Right kidney (tissue), 1 donor: Measurements from ENCODE around the gene FLNC.

Experiments
- DNase-seq: peaks from one replicate; pipeline ENCODE4 v3.0.0-alpha.2; 2016

The FLNC gene

GRCh38 chr7:128878226-128879105 is 48.3 kb downstream of the FLNC start:
- no peak for DNase-seq

- no peak for DNase-seq
These were observed 49.3 kb downstream of the FLNC start for GRCh38 chr7:128879461-128879938.

DNA sequence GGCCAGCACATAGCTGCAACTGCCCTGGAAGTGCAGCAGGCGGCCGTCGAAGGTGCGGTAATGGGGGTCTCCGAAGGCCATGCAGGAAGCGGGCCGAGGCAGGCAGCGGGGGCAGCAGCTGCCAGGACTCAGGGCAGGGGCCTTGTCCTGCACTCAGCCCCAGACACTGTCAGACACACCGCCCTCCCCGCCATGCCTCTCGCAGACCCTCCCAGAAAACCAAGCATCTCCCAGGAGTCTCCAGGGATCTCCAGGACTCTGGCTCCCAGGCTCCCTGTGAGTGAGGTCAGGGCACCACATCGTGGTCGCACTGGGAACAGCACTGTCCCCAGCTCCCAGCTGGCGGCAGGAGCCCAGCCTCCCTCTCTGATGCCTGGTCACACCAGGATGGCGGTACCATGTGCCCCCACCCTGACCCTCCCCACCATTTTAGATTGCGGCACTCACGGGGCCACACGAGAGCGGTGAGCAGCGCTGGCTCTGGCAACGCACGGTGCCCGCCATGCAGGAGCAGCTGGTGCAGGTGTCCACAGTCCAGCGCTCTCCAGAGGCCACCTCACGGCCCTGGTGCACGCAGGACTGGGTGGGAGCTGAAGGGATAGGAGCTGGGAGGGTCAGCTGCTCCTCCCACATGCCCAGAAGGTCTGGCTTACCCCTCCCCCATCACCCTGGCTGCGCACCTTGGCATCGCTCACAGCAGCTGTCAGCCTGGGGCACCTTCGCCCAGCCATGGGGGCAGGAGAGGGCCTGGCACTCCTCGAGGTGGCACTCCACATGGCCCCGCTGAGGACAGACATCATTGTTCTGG is 49.9 kb downstream of the FLNC start:
- DNase-seq, result no peak

- DNase-seq, result no peak
These were observed 50.7 kb downstream of the FLNC start for GRCh38 chr7:128880791-128881457.

DNA sequence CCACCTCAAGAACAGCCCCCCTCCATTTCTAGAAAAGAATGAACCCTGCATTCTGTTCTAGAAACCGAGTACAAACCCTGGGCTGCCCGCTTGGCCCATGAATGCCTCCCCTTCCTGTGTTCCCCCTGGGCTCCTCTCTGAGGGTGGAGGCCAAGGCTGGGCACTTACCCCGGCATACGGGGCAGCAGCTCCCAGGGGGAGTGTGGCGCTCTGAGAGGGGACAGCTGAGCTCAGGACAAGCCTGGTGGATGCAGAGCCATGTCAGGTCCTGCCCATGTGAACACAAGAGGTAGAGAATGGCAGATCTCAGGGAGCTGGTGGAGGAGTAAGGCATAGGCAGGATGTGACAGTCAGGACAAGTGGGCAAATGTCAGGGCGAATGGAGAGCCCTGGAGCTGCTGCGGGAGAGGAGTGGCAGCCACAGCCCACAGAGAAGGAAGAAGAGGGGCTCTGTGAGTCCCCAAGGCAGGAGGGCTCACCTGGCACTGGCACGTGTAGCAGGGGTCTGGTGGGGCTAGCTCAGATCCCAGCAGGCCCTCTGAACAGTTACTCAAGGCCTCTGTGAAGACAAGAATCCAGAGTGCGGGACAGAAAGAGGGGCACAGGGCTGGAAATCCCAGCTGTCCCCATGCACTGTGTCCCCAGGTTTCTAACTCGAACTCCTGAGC is 51.4 kb downstream of the FLNC start:
- no peak for DNase-seq

DNA sequence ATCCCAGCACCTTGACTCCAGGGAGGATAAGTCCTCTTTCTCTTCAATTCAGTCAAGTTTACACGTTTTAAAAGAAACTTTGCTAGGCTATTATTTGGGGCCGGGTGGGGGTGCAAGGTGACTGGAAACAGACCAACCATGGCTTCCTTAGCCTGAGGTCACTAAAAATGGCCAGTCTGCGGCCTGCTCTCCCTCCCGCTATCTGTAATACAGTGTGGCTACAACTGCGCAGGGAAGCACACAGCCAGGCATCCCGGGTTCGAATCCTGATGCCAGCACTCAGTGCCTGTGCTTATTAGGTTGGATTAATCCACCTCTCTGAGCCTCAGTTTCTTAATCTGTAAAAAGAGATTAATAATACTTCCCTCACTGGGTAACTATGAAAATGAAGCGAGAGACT is 51.9 kb downstream of the FLNC start:
- DNase-seq, result no peak

GRCh38 chr7:128883622-128884448 is 53.6 kb downstream of the FLNC start:
- DNase-seq, result peak; percentile 74

GRCh38 chr7:128884561-128885369 is 54.6 kb downstream of the FLNC start:
- DNase-seq, result no peak

- no peak for DNase-seq
These were observed 55.4 kb downstream of the FLNC start for GRCh38 chr7:128885370-128886187.

DNA sequence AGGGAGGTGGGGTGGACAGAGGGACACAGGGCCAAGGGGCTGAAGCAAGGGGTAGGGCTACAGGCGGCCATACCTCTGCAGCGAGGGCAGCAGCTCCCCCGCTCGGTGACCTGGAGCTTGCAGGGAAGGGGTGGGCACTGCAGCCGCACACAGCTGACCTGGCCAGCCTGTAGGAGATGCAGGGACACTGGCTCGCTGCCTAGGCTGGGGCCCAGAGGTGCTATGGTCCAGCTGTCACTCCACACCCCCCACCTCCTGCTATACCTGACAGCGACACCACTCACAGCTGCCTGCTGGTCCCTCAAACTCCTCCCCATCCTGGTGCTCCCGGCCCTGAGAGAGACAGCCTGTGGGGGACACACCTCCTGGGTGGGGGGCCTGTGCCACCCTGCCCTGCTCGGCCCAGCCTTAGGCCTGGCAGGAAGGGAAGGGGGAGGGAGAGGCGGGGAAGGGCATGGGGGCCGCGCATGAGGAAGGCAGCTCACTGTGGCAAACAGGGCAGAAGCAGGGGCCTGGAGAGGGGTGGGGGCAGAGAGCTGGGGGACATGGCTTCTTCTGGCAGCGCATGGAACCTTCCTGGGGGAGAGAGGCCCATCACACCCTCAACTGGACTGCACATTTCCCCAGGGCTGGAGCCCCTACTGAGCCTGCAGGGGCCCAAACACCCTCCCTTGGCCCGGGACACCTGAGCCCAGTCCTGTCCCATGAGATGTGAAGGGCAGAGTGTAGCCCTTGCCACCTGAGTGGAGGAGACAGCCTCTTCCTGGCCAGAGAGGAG is 56.4 kb downstream of the FLNC start:
- DNase-seq, result no peak

- no peak for DNase-seq
These were observed 57.2 kb downstream of the FLNC start for GRCh38 chr7:128887169-128888038.

- no peak for DNase-seq
These were observed 58.0 kb downstream of the FLNC start for GRCh38 chr7:128888039-128888755.

GRCh38 chr7:128888756-128889095 is 58.5 kb downstream of the FLNC start:
- no peak for DNase-seq

GRCh38 chr7:128889121-128889520 is 58.9 kb downstream of the FLNC start:
- no peak for DNase-seq

- DNase-seq, result no peak
These were observed 60.3 kb downstream of the FLNC start for GRCh38 chr7:128890306-128891109.
